RWPE2 (cell line): Measurements from ENCODE around the gene KCNK4.
A peak's percentile ranks its signal among the peaks of the same experiment; 100 is the strongest.

ENCODE experiments used
- ATAC-seq: fragments of 200-7000 bp; cut with Tn5 transposase; 3 replicates; pipeline ENCODE4 v1.9.1; 2021; ENCODE audit warnings: low read depth
- DNase-seq: peaks from one replicate; pipeline ENCODE4 v3.0.0-alpha.2; 2020; ENCODE audit warnings: low spot score
- H3K27ac ChIP-seq: fragments of 450-650 bp; 2 replicates; pipeline ENCODE4 v1.5.1; 2017; ENCODE audit warnings: mild to moderate bottlenecking; ENCODE audit not compliant: poor library complexity, severe bottlenecking
- H3K27me3 ChIP-seq: fragments of 250-450 bp; sonication (Bioruptor Pico); 2 replicates; pipeline ENCODE4 v1.5.1; 2021; ENCODE audit warnings: mild to moderate bottlenecking, moderate library complexity; ENCODE audit not compliant: insufficient read depth, poor library complexity, severe bottlenecking
- H3K36me3 ChIP-seq: fragments of 250-450 bp; sonication (Bioruptor Pico); 2 replicates; pipeline ENCODE4 v1.5.1; 2020; ENCODE audit warnings: low read depth, mild to moderate bottlenecking, moderate library complexity
- H3K4me1 ChIP-seq: fragments of 250-450 bp; sonication (Bioruptor Pico); 2 replicates; pipeline ENCODE4 v1.5.1; 2021; ENCODE audit warnings: mild to moderate bottlenecking, moderate library complexity; ENCODE audit not compliant: insufficient read depth, poor library complexity, severe bottlenecking
- H3K4me3 ChIP-seq: fragments of 250-450 bp; sonication (Bioruptor Pico); 2 replicates; pipeline ENCODE4 v1.5.1; 2021; ENCODE audit warnings: mild to moderate bottlenecking, moderate library complexity; ENCODE audit not compliant: severe bottlenecking
- H3K9me3 ChIP-seq: fragments of 250-450 bp; sonication (Bioruptor Pico); 2 replicates; pipeline ENCODE4 v1.5.1; 2021; ENCODE audit warnings: mild to moderate bottlenecking, moderate library complexity; ENCODE audit not compliant: severe bottlenecking
- CTCF ChIP-seq: fragments of 450-650 bp; IDR thresholded peaks from one replicate; pipeline ENCODE4 v1.5.1; 2017; ENCODE audit warnings: mild to moderate bottlenecking, moderate library complexity; ENCODE audit not compliant: poor library complexity, severe bottlenecking

Gene KCNK4

GRCh38 chr11:64287676-64288352, 3.3 kb upstream of the KCNK4 start:
- Histone ChIP-seq H3K9me3 (no peaks in the 10 kb centered on the region), H3K27ac (no peak overlapping the region)

GRCh38 chr11:64288353-64288750, 2.8 kb upstream of the KCNK4 start:
- no peak for DNase-seq
- no peaks in the 10 kb centered on the region for H3K4me1 ChIP-seq
- no peak for TF ChIP-seq CTCF
- peaks cover 1% of the 10 kb centered on the region; the same call in 1 of the 2 replicates for H3K36me3 ChIP-seq
- H3K27me3 ChIP-seq = peaks cover 25% of the 10 kb centered on the region
- no peak overlapping the region for H3K27ac ChIP-seq
- H3K9me3 ChIP-seq = no peaks in the 10 kb centered on the region
- ATAC-seq = no peak
- H3K4me3 ChIP-seq = no peak overlapping the region

More at GRCh38 chr11:64287676-64288352, 3.3 kb upstream of the KCNK4 start:
- TF ChIP-seq CTCF = no peak
- H3K4me3 ChIP-seq = no peak overlapping the region
- H3K4me1 ChIP-seq = no peaks in the 10 kb centered on the region
- H3K36me3 ChIP-seq = peaks cover 6% of the 10 kb centered on the region; the same call in 1 of the 2 replicates
- H3K27me3 ChIP-seq = peaks cover 19% of the 10 kb centered on the region
- ATAC-seq (no peak), DNase-seq (peak; percentile 62)

- H3K27me3 ChIP-seq = peaks cover 30% of the 10 kb centered on the region
- H3K27ac ChIP-seq = no peak overlapping the region
- ATAC-seq = no peak
Observed at GRCh38 chr11:64289002-64289564, 2.0 kb upstream of the KCNK4 start.

GRCh38 chr11:64290352-64291261, 495 bp upstream of the KCNK4 start:
- Histone ChIP-seq H3K4me1 (no peaks in the 10 kb centered on the region), H3K27ac (no peak overlapping the region), H3K36me3 (no peaks in the 10 kb centered on the region), H3K27me3 (peaks cover 30% of the 10 kb centered on the region), H3K4me3 (no peak overlapping the region), H3K9me3 (no peaks in the 10 kb centered on the region)
- no peak for ATAC-seq
- no peak for TF ChIP-seq CTCF
- DNase-seq = no peak

More at GRCh38 chr11:64289002-64289564, 2.0 kb upstream of the KCNK4 start:
- TF ChIP-seq CTCF = no peak
- no peaks in the 10 kb centered on the region for H3K36me3 ChIP-seq
- no peak overlapping the region for H3K4me3 ChIP-seq
- no peaks in the 10 kb centered on the region for H3K4me1 ChIP-seq
- H3K9me3 ChIP-seq = no peaks in the 10 kb centered on the region
- DNase-seq = no peak
